GM12875 (cell line): ENCODE data around the gene PSEN1.
A peak's percentile ranks its signal among the peaks of the same experiment; 100 is the strongest.
"Not testable (repeated sequence)": the region's sequence is repeated elsewhere in the genome, so short reads cannot be mapped to it uniquely, and the experiment has no call there.

Experiments used
- H3K4me3 ChIP-seq: one replicate; pipeline ENCODE4 v1.5.1; 2011; ENCODE audit warnings: low read depth, low read length, control low read depth
- CTCF ChIP-seq: IDR thresholded peaks from 2 replicates; pipeline ENCODE4 v1.5.1; 2011; ENCODE audit warnings: low read depth, mild to moderate bottlenecking, control low read depth, inconsistent platforms, low read length, moderate library complexity, borderline replicate concordance; ENCODE audit not compliant: insufficient read depth

Gene PSEN1

GRCh38 chr14:73172500-73172899 is 36.2 kb downstream of the PSEN1 start:
- no peak for TF ChIP-seq CTCF
- H3K4me3 ChIP-seq: no peak overlapping the region

DNA sequence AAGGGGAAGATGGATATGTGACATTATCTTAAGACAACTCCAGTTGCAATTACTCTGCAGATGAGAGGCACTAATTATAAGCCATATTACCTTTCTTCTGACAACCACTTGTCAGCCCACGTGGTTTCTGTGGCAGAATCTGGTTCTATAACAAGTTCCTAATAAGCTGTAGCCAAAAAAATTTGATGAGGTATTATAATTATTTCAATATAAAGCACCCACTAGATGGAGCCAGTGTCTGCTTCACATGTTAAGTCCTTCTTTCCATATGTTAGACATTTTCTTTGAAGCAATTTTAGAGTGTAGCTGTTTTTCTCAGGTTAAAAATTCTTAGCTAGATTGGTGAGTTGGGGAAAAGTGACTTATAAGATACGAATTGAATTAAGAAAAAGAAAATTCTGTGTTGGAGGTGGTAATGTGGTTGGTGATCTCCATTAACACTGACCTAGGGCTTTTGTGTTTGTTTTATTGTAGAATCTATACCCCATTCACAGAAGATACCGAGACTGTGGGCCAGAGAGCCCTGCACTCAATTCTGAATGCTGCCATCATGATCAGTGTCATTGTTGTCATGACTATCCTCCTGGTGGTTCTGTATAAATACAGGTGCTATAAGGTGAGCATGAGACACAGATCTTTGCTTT is 36.9 kb downstream of the PSEN1 start:
- no peak overlapping the region for H3K4me3 ChIP-seq
- TF ChIP-seq CTCF: peak; percentile 27; the same call in 1 of the 2 replicates

- TF ChIP-seq CTCF: no peak
- no peak overlapping the region for H3K4me3 ChIP-seq
Measured at GRCh38 chr14:73176685-73177084, 40.4 kb downstream of the PSEN1 start.

- no peak for TF ChIP-seq CTCF
- no peak overlapping the region for H3K4me3 ChIP-seq
Measured at GRCh38 chr14:73180385-73180805, 44.1 kb downstream of the PSEN1 start.

DNA sequence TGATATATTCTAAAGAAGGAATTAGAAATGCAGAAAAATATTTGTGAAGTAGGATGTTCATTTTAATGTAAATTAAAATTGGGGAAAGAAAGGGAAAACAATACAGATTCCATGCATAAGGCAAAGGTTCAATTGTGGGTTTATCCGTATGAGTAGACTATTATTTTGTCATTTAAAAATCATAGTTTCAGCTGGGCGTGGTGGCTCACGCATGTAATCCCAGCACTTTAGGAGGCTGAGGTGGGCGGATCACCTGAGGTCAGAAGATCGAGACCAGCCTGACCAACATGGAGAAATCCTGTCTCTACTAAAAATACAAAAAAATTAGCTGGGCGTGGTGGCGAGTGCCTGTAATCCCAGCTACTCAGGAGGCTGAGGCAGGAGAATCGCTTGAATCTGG is 44.7 kb downstream of the PSEN1 start:
- not testable (repeated sequence) for H3K4me3 ChIP-seq

GRCh38 chr14:73188501-73188911 is 52.2 kb downstream of the PSEN1 start:
- TF ChIP-seq CTCF: no peak

GRCh38 chr14:73189651-73190050 is 53.3 kb downstream of the PSEN1 start:
- H3K4me3 ChIP-seq: no peak overlapping the region

More at GRCh38 chr14:73188501-73188911, 52.2 kb downstream of the PSEN1 start:
- no peak overlapping the region for H3K4me3 ChIP-seq

More at GRCh38 chr14:73189651-73190050, 53.3 kb downstream of the PSEN1 start:
- no peak for TF ChIP-seq CTCF
